Measurements from ENCODE around the gene C1QL4.
A peak's percentile ranks its signal among the peaks of the same experiment; 100 is the strongest.
"Not testable (repeated sequence)": the region's sequence is repeated elsewhere in the genome, so short reads cannot be mapped to it uniquely, and the experiment has no call there.

C1QL4 gene

GRCh38 chr12:49333778-49334177 is 3.2 kb downstream of the C1QL4 start:
- not testable (repeated sequence) for DNase-seq (ENCODE audit: low read depth in 2 of 2)

GRCh38 chr12:49332891-49333371 is 4.1 kb downstream of the C1QL4 start:
- DNase-seq (ENCODE audit: low read depth in 2 of 2) = no peak

- DNase-seq (ENCODE audit: low read depth in 2 of 2) = no peak
Observed at GRCh38 chr12:49332441-49332861, 4.5 kb downstream of the C1QL4 start.

- DNase-seq (ENCODE audit: low read depth in 2 of 2) = no peak
Observed at GRCh38 chr12:49331380-49332222, 5.4 kb downstream of the C1QL4 start.

GRCh38 chr12:49330631-49331379 is 6.2 kb downstream of the C1QL4 start:
- no peak for DNase-seq (ENCODE audit: low read depth in 2 of 2)

- no peak for DNase-seq (ENCODE audit: low read depth in 2 of 2)
Observed at GRCh38 chr12:49330032-49330619, 6.9 kb downstream of the C1QL4 start.

- DNase-seq (ENCODE audit: low read depth in 2 of 2) = no peak
Observed at GRCh38 chr12:49328816-49329215, 8.2 kb downstream of the C1QL4 start.

- no peak for DNase-seq (ENCODE audit: low read depth in 2 of 2)
Observed at GRCh38 chr12:49327887-49328286, 9.1 kb downstream of the C1QL4 start.

- no peak for DNase-seq (ENCODE audit: low read depth in 2 of 2)
Observed at GRCh38 chr12:49327368-49327767, 9.6 kb downstream of the C1QL4 start.

GRCh38 chr12:49325606-49326005 is 11.4 kb downstream of the C1QL4 start:
- no peak for DNase-seq (ENCODE audit: low read depth in 2 of 2)

GRCh38 chr12:49323524-49324097 is 13.4 kb downstream of the C1QL4 start:
- no peak for DNase-seq (ENCODE audit: low read depth in 2 of 2)

- DNase-seq (ENCODE audit: low read depth in 2 of 2) = peak; percentile 95 to 96
Observed at GRCh38 chr12:49322708-49323523, 14.1 kb downstream of the C1QL4 start, which contains the start of gene TROAP. TSS of gene TROAP (plus strand) at chr12:49323255. CDS start at chr12:49323609, 354 bp downstream.

GRCh38 chr12:49322367-49322707 is 14.7 kb downstream of the C1QL4 start:
- no peak for DNase-seq (ENCODE audit: low read depth in 2 of 2)

- not testable (repeated sequence) for DNase-seq (ENCODE audit: low read depth in 2 of 2)
Observed at GRCh38 chr12:49320411-49321103, 16.4 kb downstream of the C1QL4 start.

GRCh38 chr12:49317118-49317517 is 19.9 kb downstream of the C1QL4 start:
- DNase-seq (ENCODE audit: low read depth in 2 of 2) = not testable (repeated sequence)

GRCh38 chr12:49314811-49315210 is 22.2 kb downstream of the C1QL4 start:
- no peak for DNase-seq (ENCODE audit: low read depth in 2 of 2)

GRCh38 chr12:49310451-49311000 is 26.5 kb downstream of the C1QL4 start:
- DNase-seq (ENCODE audit: low read depth in 2 of 2) = not testable (repeated sequence)

GRCh38 chr12:49309386-49309785 is 27.6 kb downstream of the C1QL4 start:
- DNase-seq (ENCODE audit: low read depth in 2 of 2) = no peak

- no peak for DNase-seq (ENCODE audit: low read depth in 2 of 2)
Observed at GRCh38 chr12:49305762-49306510, 31.1 kb downstream of the C1QL4 start.

All from stimulated activated CD4-positive, alpha-beta T cell treated with anti-CD3 and anti-CD28 coated beads, Interleukin-12 subunit alpha, Interleukin-12 subunit beta, amount 100 ng/mL, for 24 hours (primary cell).